Measurements from ENCODE around the gene UNC13C. TPM values are rescaled to one million over a fixed set of nuclear protein-coding genes. Genes with fewer than 3 reads are reported as not detected.

The UNC13C gene
- total RNA-seq, 2 donors from 2014 or later = 1.2 to 4.2 TPM

DNA sequence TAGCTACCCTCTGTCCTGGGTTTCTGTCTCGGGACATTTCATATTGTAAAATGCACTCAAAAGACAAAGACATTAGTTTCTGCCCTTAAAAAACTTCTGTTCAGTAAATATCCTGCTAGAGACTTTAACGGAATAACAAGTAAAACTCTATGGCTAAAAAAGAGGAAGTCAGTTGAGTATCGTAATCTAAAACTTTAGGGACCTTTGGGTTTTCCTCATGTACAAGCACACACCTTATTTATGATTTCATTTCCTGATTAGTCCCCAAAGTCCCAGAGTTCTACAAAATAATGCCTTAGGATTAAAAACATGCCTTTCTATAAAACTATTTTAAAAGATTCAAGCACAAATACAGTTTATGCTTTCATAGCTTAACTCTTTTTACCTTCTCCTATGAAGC is 585.9 kb downstream of the UNC13C start:
- Histone ChIP-seq H3K36me3 (no peaks in the 10 kb centered on the region), H3K27me3 (replicated peaks; ENCODE audit: insufficient read depth) (no peaks in the 10 kb centered on the region), H3K4me1 (ENCODE audit: control insufficient read depth in 1 of 2, low read depth in 2 of 2) (peaks cover 11 to 17% of the 10 kb centered on the region in 2 donors), H3K4me3 (no peak overlapping the region), H3K27ac (no peak overlapping the region), H3K9me3 (no peaks in the 10 kb centered on the region)
- ATAC-seq (ENCODE audit: insufficient number of reproducible peaks, low FRiP score, low read depth) (no peak), DNase-seq (ENCODE audit: low spot score) (no peak)
- TF ChIP-seq, protein P1, sequence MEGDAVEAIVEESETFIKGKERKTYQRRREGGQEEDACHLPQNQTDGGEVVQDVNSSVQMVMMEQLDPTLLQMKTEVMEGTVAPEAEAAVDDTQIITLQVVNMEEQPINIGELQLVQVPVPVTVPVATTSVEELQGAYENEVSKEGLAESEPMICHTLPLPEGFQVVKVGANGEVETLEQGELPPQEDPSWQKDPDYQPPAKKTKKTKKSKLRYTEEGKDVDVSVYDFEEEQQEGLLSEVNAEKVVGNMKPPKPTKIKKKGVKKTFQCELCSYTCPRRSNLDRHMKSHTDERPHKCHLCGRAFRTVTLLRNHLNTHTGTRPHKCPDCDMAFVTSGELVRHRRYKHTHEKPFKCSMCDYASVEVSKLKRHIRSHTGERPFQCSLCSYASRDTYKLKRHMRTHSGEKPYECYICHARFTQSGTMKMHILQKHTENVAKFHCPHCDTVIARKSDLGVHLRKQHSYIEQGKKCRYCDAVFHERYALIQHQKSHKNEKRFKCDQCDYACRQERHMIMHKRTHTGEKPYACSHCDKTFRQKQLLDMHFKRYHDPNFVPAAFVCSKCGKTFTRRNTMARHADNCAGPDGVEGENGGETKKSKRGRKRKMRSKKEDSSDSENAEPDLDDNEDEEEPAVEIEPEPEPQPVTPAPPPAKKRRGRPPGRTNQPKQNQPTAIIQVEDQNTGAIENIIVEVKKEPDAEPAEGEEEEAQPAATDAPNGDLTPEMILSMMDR (IDR thresholded peaks at IDR 0.05) = no peak

DNA sequence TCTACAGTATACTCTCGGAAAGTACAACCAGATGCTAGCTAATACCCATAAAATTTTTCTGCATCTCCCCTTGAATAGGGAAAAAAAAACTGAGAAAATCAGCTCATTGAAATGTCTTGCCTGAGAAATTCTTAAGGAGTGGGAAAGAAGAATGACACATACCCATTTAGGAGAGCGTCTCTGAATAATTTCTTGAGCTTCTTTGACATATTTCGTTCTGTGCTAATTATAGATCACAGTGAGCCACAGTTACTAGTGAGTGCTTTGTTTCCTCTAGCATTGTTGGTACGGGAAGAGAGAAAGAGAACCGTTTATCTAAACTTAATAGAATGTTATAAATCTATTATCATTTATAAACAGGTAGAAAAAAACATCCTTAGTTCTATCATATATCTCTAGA is 588.4 kb downstream of the UNC13C start:
- Histone ChIP-seq H3K4me1 (ENCODE audit: control insufficient read depth in 1 of 2, low read depth in 2 of 2) (peaks cover 11 to 17% of the 10 kb centered on the region in 2 donors), H3K9me3 (no peaks in the 10 kb centered on the region), H3K27ac (no peak overlapping the region), H3K36me3 (no peaks in the 10 kb centered on the region), H3K27me3 (replicated peaks; ENCODE audit: insufficient read depth) (no peaks in the 10 kb centered on the region), H3K4me3 (no peak overlapping the region)
- no peak for ATAC-seq (ENCODE audit: insufficient number of reproducible peaks, low FRiP score, low read depth)
- TF ChIP-seq, protein P1 (IDR thresholded peaks at IDR 0.05) = no peak
- no peak for DNase-seq (ENCODE audit: low spot score)

DNA sequence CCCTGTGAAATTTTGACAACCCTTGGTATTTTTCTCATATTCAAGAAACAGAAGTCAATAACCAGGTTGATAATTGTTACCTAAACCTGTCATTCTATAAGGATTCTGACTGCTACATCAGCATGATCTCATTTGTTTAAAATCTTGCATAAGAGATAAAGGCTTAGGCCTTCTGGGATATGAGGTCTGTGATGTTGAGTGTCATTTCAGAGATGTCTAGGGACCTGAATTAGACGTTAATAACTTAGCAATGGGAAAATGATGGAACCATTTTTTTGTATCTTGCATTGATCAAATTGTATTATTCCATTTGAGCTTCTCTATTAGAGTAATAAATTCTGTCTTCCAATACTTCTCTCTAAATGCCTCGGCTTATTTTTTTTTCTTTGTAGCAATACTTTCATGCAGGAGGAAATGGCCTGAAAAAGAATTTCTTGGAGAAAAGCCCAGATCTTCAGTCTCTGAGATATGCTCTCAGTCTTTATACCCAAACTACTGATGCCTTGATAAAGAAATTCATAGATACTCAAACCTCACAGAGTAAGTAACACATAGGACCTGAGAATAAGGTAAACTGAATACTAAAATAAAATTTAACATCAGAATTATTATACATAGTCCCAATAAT is 589.3 kb downstream of the UNC13C start:
- ATAC-seq (ENCODE audit: insufficient number of reproducible peaks, low FRiP score, low read depth) = no peak
- Histone ChIP-seq H3K27ac (no peak overlapping the region), H3K4me1 (ENCODE audit: control insufficient read depth in 1 of 2, low read depth in 2 of 2) (peaks cover 11 to 17% of the 10 kb centered on the region in 2 donors), H3K9me3 (no peaks in the 10 kb centered on the region), H3K4me3 (no peak overlapping the region), H3K27me3 (replicated peaks; ENCODE audit: insufficient read depth) (no peaks in the 10 kb centered on the region), H3K36me3 (no peaks in the 10 kb centered on the region)
- no peak for DNase-seq (ENCODE audit: low spot score)
- TF ChIP-seq, protein P1 (IDR thresholded peaks at IDR 0.05) = no peak

DNA sequence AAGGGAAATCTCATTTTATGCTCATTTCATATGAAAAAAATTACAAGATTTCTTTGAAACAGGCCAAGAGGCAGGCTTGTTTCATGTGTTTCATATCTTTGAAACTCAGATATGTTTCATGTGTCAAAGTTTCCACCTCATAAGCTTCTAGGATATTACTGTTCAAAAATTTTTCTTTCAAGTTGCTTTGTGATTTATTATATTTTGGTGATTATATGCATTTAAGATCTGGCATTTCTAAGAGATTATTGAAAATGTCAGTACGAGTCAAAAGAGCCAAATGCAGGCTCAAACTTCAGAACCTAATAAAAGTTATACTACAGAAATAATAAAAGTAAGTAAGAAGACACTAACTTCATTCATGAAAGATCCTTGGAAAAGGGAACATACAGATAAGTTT is 590.1 kb downstream of the UNC13C start:
- DNase-seq (ENCODE audit: low spot score) = no peak
- H3K4me1 ChIP-seq (ENCODE audit: control insufficient read depth in 1 of 2, low read depth in 2 of 2) = peaks cover 11 to 17% of the 10 kb centered on the region in 2 donors
- no peak for ATAC-seq (ENCODE audit: insufficient number of reproducible peaks, low FRiP score, low read depth)
- no peaks in the 10 kb centered on the region for H3K27me3 ChIP-seq (replicated peaks; ENCODE audit: insufficient read depth)
- no peak overlapping the region for H3K4me3 ChIP-seq
- TF ChIP-seq, protein P1 (IDR thresholded peaks at IDR 0.05) = no peak
- no peaks in the 10 kb centered on the region for H3K9me3 ChIP-seq
- no peaks in the 10 kb centered on the region for H3K36me3 ChIP-seq
- no peak overlapping the region for H3K27ac ChIP-seq

DNA sequence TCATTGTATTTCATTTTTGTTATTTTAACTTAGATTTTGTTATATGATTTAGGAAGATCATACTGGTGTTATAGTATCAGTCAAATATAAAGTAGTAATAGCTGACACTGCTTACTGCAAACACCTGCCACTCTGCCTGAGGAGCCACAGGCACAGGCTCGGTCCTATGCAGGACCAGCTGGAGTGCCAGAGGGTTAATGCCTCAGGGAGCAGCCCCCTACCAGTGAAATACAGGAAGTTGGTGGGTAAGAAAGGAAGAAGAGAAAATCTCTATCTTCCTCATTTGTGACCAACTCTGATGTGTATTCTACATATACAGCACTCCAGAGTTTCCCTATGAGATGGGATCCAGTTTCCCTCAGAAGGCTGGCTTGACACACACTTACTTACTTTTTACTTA is 593.3 kb downstream of the UNC13C start:
- ATAC-seq (ENCODE audit: insufficient number of reproducible peaks, low FRiP score, low read depth) = no peak
- Histone ChIP-seq H3K36me3 (no peaks in the 10 kb centered on the region), H3K4me1 (ENCODE audit: control insufficient read depth in 1 of 2, low read depth in 2 of 2) (peaks cover 10 to 12% of the 10 kb centered on the region in 2 donors), H3K27me3 (replicated peaks; ENCODE audit: insufficient read depth) (no peaks in the 10 kb centered on the region), H3K9me3 (no peaks in the 10 kb centered on the region), H3K27ac (no peak overlapping the region), H3K4me3 (no peak overlapping the region)
- TF ChIP-seq, protein P1 (IDR thresholded peaks at IDR 0.05) = no peak
- DNase-seq (ENCODE audit: low spot score) = no peak

Measured in thoracic aorta (tissue), 2 donors.